Activated T-helper 1 cell treated with anti-CD3 and anti-CD28 coated beads, Interleukin-2, amount 50 U/mL, for 16 hours (primary cell): ENCODE data around the gene DOK7.

Experiments used
- DNase-seq, 2 donors: peaks; one replicate each; pipeline ENCODE4 v3.0.0-alpha.2; 2020; ENCODE audit warnings: low read depth in 1 of 2, low spot score in 1 of 2

DOK7 gene

GRCh38 chr4:3473181-3473950 is 10.3 kb downstream of the DOK7 start:
- DNase-seq, result no peak

GRCh38 chr4:3473996-3474765 is 11.1 kb downstream of the DOK7 start:
- no peak for DNase-seq

- DNase-seq, result no peak
Observed at GRCh38 chr4:3475041-3475712, 12.1 kb downstream of the DOK7 start.

GRCh38 chr4:3475713-3476260 is 12.7 kb downstream of the DOK7 start:
- DNase-seq, result no peak

GRCh38 chr4:3476341-3476747 is 13.2 kb downstream of the DOK7 start:
- DNase-seq, result no peak

GRCh38 chr4:3476936-3477749 is 14.0 kb downstream of the DOK7 start:
- DNase-seq, result no peak

- no peak for DNase-seq
Observed at GRCh38 chr4:3477750-3478430, 14.8 kb downstream of the DOK7 start.

GRCh38 chr4:3478446-3479357 is 15.6 kb downstream of the DOK7 start:
- DNase-seq, result no peak

GRCh38 chr4:3479358-3480101 is 16.4 kb downstream of the DOK7 start:
- no peak for DNase-seq

- DNase-seq, result peak; percentile 55 to 56
Observed at GRCh38 chr4:3480528-3481112, 17.5 kb downstream of the DOK7 start.

- no peak for DNase-seq
Observed at GRCh38 chr4:3481113-3481531, 18.0 kb downstream of the DOK7 start.

GRCh38 chr4:3481783-3482393 is 18.8 kb downstream of the DOK7 start:
- DNase-seq, result no peak

- DNase-seq, result no peak
Observed at GRCh38 chr4:3482707-3483106, 19.6 kb downstream of the DOK7 start.

- DNase-seq, result no peak
Observed at GRCh38 chr4:3483471-3483921, 20.4 kb downstream of the DOK7 start.

- no peak for DNase-seq
Observed at GRCh38 chr4:3484057-3484973, 21.2 kb downstream of the DOK7 start.

- DNase-seq, result no peak
Observed at GRCh38 chr4:3485011-3485791, 22.1 kb downstream of the DOK7 start.
